Fibroblast of lung (primary cell): ENCODE data around the gene RNF181. TPM values are rescaled to one million over a fixed set of nuclear protein-coding genes. Genes with fewer than 3 reads are reported as not detected.

Experiments
- DNase-seq, 2 donors: peaks; one replicate each; pipeline versions ENCODE4 v3.0.0 to v3.0.0-alpha.2; 2010; ENCODE audit warnings: low read depth in 2 of 2
- H2AFZ ChIP-seq: 2 replicates; pipeline ENCODE4 v1.5.1; 2012; ENCODE audit warnings: low read length, control low read depth, inconsistent platforms
- H3K27ac ChIP-seq: 2 replicates; pipeline ENCODE4 v1.5.1; 2011; ENCODE audit warnings: low read length, control low read depth; ENCODE audit not compliant: insufficient read depth
- H3K27me3 ChIP-seq: 2 replicates; pipeline ENCODE4 v1.5.1; 2011; ENCODE audit warnings: mild to moderate bottlenecking, low read length; ENCODE audit not compliant: control insufficient read depth, insufficient read depth
- H3K36me3 ChIP-seq: 2 replicates; pipeline ENCODE4 v1.5.1; 2011; ENCODE audit warnings: low read length; ENCODE audit not compliant: control insufficient read depth, insufficient read depth
- H3K4me1 ChIP-seq: 2 replicates; pipeline ENCODE4 v1.5.1; 2011; ENCODE audit warnings: low read length; ENCODE audit not compliant: control insufficient read depth, insufficient read depth; ENCODE audit errors: extremely low read depth
- H3K4me2 ChIP-seq: 2 replicates; pipeline ENCODE4 v1.5.1; 2011; ENCODE audit warnings: low read length, control low read depth; ENCODE audit not compliant: insufficient read depth; ENCODE audit errors: extremely low read depth
- H3K4me3 ChIP-seq, 4 experiments: fragments of 200-600 bp in 1 of 4; sonication (generic) in 1 of 4; replicated peaks in 1 of 4; 2 replicates each; pipeline ENCODE4 v1.5.1; 2011 to 2016; ENCODE audit warnings: low read length in 4 of 4, low read depth in 3 of 4, mild to moderate bottlenecking in 3 of 4, control low read depth in 2 of 4, inconsistent platforms in 1 of 4, mixed read lengths in 1 of 4; ENCODE audit not compliant: insufficient read depth in 1 of 4; ENCODE audit errors: control extremely low read depth in 1 of 4
- H3K79me2 ChIP-seq: 2 replicates; pipeline ENCODE4 v1.5.1; 2012; ENCODE audit warnings: mild to moderate bottlenecking, low read length, inconsistent platforms; ENCODE audit not compliant: control insufficient read depth, insufficient read depth
- H3K9ac ChIP-seq: 2 replicates; pipeline ENCODE4 v1.5.1; 2011; ENCODE audit warnings: mild to moderate bottlenecking, low read length, control low read depth; ENCODE audit not compliant: insufficient read depth
- H3K9me3 ChIP-seq: 2 replicates; pipeline ENCODE4 v1.5.1; 2012; ENCODE audit warnings: low read depth, low read length; ENCODE audit not compliant: control insufficient read depth, insufficient read depth
- H4K20me1 ChIP-seq: 2 replicates; pipeline ENCODE4 v1.5.1; 2011; ENCODE audit warnings: low read length; ENCODE audit not compliant: control insufficient read depth, insufficient read depth; ENCODE audit errors: extremely low read depth
- CTCF ChIP-seq, 2 donors: IDR thresholded peaks in 1 of 2; conservative IDR thresholded peaks in 1 of 2; 1 replicate in 1 of 2; 2 replicates in 1 of 2; pipeline ENCODE4 v1.5.1; 2011 to 2012; ENCODE audit warnings: low read length in 2 of 2, control low read depth in 1 of 2, inconsistent platforms in 1 of 2, low read depth in 1 of 2, mild to moderate bottlenecking in 1 of 2
- EZH2 ChIP-seq: IDR thresholded peaks from 2 replicates; pipeline ENCODE4 v1.5.1; 2012; ENCODE audit warnings: low read length, control low read depth, mild to moderate bottlenecking; ENCODE audit errors: missing control alignments
- polyA plus RNA-seq, 2 donors: library from polyadenylated mRNA; depleted of rRNA in 1 of 2; stranded (reverse) in 1 of 2; unstranded in 1 of 2; fragments of >200 nt; gene quantifications; 2 replicates each; pipeline ENCODE4 v1.2.1, GENCODE V29; 2011 to 2012; ENCODE audit warnings: missing spikeins in 1 of 2
- total RNA-seq: library from RNA; depleted of rRNA; stranded (reverse); fragments of >200 nt; gene quantifications from 2 replicates; pipeline ENCODE4 v1.2.1, GENCODE V29; 2014

Gene RNF181
- total and polyA plus RNA-seq, 2 donors (not counting 1 experiment from before 2014, with no cell fraction given) = 247 to 276 TPM

- peaks cover 16% of the 10 kb centered on the region for H3K4me1 ChIP-seq
- H3K27ac ChIP-seq = no peak overlapping the region
- no peak overlapping the region for H3K4me2 ChIP-seq
- peaks cover 25% of the 10 kb centered on the region for H3K79me2 ChIP-seq
- TF ChIP-seq CTCF (conservative IDR thresholded peaks at IDR 0.05 in 1 of 2, IDR thresholded peaks at IDR 0.05 in 1 of 2; ENCODE audit: low read depth in 1 of 2, low read length in 2 of 2) (no peak), EZH2 (no peak)
- H4K20me1 ChIP-seq = no peaks in the 10 kb centered on the region
- H3K4me3 ChIP-seq = no peak overlapping the region
- H3K27me3 ChIP-seq = no peaks in the 10 kb centered on the region
- no peak for DNase-seq
- no peak overlapping the region for H3K9ac ChIP-seq
- H3K36me3 ChIP-seq = peaks cover 19% of the 10 kb centered on the region
- no peak overlapping the region for H2AFZ ChIP-seq
- no peaks in the 10 kb centered on the region for H3K9me3 ChIP-seq
Measured at GRCh38 chr2:85600235-85600575, 4.7 kb downstream of the RNF181 start.

GRCh38 chr2:85600951-85601770, 5.6 kb downstream of the RNF181 start:
- peaks cover 20% of the 10 kb centered on the region for H3K79me2 ChIP-seq
- no peaks in the 10 kb centered on the region for H3K9me3 ChIP-seq
- TF ChIP-seq EZH2 = no peak
- TF ChIP-seq CTCF (conservative IDR thresholded peaks at IDR 0.05 in 1 of 2, IDR thresholded peaks at IDR 0.05 in 1 of 2; ENCODE audit: low read depth in 1 of 2, low read length in 2 of 2) = no peak
- H4K20me1 ChIP-seq = no peaks in the 10 kb centered on the region
- peak overlapping the region; percentile 64 for H3K4me2 ChIP-seq
- peaks cover 19% of the 10 kb centered on the region for H3K36me3 ChIP-seq
- no peak for DNase-seq
- no peak overlapping the region for H2AFZ ChIP-seq
- H3K9ac ChIP-seq = no peak overlapping the region
- no peaks in the 10 kb centered on the region for H3K27me3 ChIP-seq
- peaks cover 24% of the 10 kb centered on the region for H3K4me1 ChIP-seq
- no peak overlapping the region for H3K27ac ChIP-seq
- peak overlapping the region; percentile 73 to 97 (median 88) for H3K4me3 ChIP-seq

GRCh38 chr2:85601771-85602475, 6.4 kb downstream of the RNF181 start:
- H3K4me3 ChIP-seq = peak overlapping the region; percentile 73 to 97 (median 88)
- DNase-seq = peak; percentile 50 to 56
- H3K27ac ChIP-seq = peak overlapping the region; percentile 26
- no peak overlapping the region for H2AFZ ChIP-seq
- no peaks in the 10 kb centered on the region for H4K20me1 ChIP-seq
- peaks cover 12% of the 10 kb centered on the region for H3K79me2 ChIP-seq
- no peaks in the 10 kb centered on the region for H3K9me3 ChIP-seq
- peaks cover 25% of the 10 kb centered on the region for H3K4me1 ChIP-seq
- H3K4me2 ChIP-seq = peak overlapping the region; percentile 64
- peak overlapping the region; percentile 61 for H3K9ac ChIP-seq
- H3K27me3 ChIP-seq = no peaks in the 10 kb centered on the region
- no peak for TF ChIP-seq EZH2
- no peak for TF ChIP-seq CTCF (conservative IDR thresholded peaks at IDR 0.05 in 1 of 2, IDR thresholded peaks at IDR 0.05 in 1 of 2; ENCODE audit: low read depth in 1 of 2, low read length in 2 of 2)
- peaks cover 19% of the 10 kb centered on the region for H3K36me3 ChIP-seq
